ENCODE results near the gene NBL1.

DNA sequence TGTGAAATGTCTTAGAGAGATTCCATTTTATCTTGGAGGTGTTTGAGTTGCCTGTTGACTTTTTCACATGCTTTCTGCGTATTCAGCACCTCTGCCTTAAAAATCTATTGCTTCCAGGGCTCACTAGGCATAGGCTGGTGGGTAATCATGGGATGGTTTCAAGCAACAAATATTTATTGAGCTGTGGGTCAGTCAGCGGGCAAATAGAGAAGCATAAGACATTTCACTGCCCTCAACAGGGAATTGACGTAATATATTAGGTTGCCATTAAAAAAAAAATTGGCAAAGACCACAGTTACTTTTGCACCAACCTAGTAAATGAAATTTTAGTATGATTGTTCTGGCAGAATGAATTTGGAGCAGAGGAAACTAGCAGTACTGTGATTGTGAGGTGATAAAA, 44.3 kb upstream of the NBL1 start:
- TF ChIP-seq, protein P1, sequence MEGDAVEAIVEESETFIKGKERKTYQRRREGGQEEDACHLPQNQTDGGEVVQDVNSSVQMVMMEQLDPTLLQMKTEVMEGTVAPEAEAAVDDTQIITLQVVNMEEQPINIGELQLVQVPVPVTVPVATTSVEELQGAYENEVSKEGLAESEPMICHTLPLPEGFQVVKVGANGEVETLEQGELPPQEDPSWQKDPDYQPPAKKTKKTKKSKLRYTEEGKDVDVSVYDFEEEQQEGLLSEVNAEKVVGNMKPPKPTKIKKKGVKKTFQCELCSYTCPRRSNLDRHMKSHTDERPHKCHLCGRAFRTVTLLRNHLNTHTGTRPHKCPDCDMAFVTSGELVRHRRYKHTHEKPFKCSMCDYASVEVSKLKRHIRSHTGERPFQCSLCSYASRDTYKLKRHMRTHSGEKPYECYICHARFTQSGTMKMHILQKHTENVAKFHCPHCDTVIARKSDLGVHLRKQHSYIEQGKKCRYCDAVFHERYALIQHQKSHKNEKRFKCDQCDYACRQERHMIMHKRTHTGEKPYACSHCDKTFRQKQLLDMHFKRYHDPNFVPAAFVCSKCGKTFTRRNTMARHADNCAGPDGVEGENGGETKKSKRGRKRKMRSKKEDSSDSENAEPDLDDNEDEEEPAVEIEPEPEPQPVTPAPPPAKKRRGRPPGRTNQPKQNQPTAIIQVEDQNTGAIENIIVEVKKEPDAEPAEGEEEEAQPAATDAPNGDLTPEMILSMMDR (IDR thresholded peaks at IDR 0.05), result no peak
- TF ChIP-seq POLR2A (IDR thresholded peaks at IDR 0.05), result no peak

Data from ovary (tissue), 3 donors.